ENCODE data around the gene HNRNPA2B1.
A peak's percentile ranks its signal among the peaks of the same experiment; 100 is the strongest.
"Not testable (repeated sequence)": the region's sequence is repeated elsewhere in the genome, so short reads cannot be mapped to it uniquely, and the experiment has no call there.

The HNRNPA2B1 gene

GRCh38 chr7:26197153-26198115 is 3.1 kb downstream of the HNRNPA2B1 start:
- no peak for DNase-seq

- no peak for DNase-seq
These were observed 4.5 kb downstream of the HNRNPA2B1 start for GRCh38 chr7:26195867-26196657.

- DNase-seq: no peak
These were observed 5.4 kb downstream of the HNRNPA2B1 start for GRCh38 chr7:26195182-26195581.

GRCh38 chr7:26194764-26195163 is 5.8 kb downstream of the HNRNPA2B1 start:
- not testable (repeated sequence) for DNase-seq

- DNase-seq: no peak
These were observed 6.9 kb downstream of the HNRNPA2B1 start for GRCh38 chr7:26193432-26194207.

- no peak for DNase-seq
These were observed 8.0 kb downstream of the HNRNPA2B1 start for GRCh38 chr7:26192485-26193087.

GRCh38 chr7:26191974-26192479 is 8.5 kb downstream of the HNRNPA2B1 start:
- no peak for DNase-seq

- no peak for DNase-seq
These were observed 9.1 kb downstream of the HNRNPA2B1 start for GRCh38 chr7:26191233-26191973.

GRCh38 chr7:26190417-26190869 is 10.1 kb downstream of the HNRNPA2B1 start:
- no peak for DNase-seq

- DNase-seq: no peak
These were observed 10.8 kb downstream of the HNRNPA2B1 start for GRCh38 chr7:26189697-26190096.

GRCh38 chr7:26188957-26189541 is 11.5 kb downstream of the HNRNPA2B1 start:
- DNase-seq: peak; percentile 61

- DNase-seq: peak; percentile 69
These were observed 12.2 kb downstream of the HNRNPA2B1 start for GRCh38 chr7:26188206-26188956.

GRCh38 chr7:26187380-26188205 is 13.0 kb downstream of the HNRNPA2B1 start:
- DNase-seq: peak; percentile 85

- peak; percentile 44 for DNase-seq
These were observed 13.9 kb downstream of the HNRNPA2B1 start for GRCh38 chr7:26186364-26187311.

GRCh38 chr7:26185844-26186180 is 14.7 kb downstream of the HNRNPA2B1 start:
- no peak for DNase-seq

GRCh38 chr7:26185131-26185843 is 15.3 kb downstream of the HNRNPA2B1 start:
- DNase-seq: no peak

- not testable (repeated sequence) for DNase-seq
These were observed 16.1 kb downstream of the HNRNPA2B1 start for GRCh38 chr7:26184281-26185101.

Measured in NCI-H82 (cell line).